HK-2 (cell line): ENCODE results near the gene POU6F2.
"Not testable (repeated sequence)": the region's sequence is repeated elsewhere in the genome, so short reads cannot be mapped to it uniquely, and the experiment has no call there.

Experiments used
- DNase-seq: peaks from one replicate; pipeline ENCODE4 v3.0.0-alpha.2; 2018; ENCODE audit not compliant: unreplicated experiment

POU6F2 gene, protein sequence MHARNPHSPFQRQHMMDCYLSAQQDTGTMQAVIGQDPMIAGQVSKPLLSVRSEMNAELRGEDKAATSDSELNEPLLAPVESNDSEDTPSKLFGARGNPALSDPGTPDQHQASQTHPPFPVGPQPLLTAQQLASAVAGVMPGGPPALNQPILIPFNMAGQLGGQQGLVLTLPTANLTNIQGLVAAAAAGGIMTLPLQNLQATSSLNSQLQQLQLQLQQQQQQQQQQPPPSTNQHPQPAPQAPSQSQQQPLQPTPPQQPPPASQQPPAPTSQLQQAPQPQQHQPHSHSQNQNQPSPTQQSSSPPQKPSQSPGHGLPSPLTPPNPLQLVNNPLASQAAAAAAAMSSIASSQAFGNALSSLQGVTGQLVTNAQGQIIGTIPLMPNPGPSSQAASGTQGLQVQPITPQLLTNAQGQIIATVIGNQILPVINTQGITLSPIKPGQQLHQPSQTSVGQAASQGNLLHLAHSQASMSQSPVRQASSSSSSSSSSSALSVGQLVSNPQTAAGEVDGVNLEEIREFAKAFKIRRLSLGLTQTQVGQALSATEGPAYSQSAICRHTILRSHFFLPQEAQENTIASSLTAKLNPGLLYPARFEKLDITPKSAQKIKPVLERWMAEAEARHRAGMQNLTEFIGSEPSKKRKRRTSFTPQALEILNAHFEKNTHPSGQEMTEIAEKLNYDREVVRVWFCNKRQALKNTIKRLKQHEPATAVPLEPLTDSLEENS

DNA sequence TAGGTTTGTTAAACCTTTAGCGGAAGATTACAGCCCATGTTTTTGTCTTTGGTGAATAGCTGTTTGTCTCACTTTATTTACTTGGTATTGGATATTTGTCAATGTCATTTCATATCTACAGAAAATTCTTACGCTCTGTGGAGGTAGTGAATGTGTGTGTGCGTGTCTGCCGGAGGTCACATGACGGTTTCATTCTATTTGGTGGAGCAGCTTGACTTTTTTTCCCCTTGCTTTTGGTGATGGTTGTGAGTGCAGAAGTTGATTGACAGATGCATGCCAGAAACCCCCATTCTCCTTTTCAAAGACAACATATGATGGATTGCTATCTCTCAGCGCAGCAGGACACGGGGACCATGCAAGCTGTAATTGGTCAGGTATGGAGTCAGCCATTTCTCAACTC is at the start of gene POU6F2:
Gene POU6F2 (plus strand): TSS at position 225 of the 400 bp plus-strand sequence. CDS start 45 bp downstream, at position 270.
- DNase-seq, result no peak

DNA sequence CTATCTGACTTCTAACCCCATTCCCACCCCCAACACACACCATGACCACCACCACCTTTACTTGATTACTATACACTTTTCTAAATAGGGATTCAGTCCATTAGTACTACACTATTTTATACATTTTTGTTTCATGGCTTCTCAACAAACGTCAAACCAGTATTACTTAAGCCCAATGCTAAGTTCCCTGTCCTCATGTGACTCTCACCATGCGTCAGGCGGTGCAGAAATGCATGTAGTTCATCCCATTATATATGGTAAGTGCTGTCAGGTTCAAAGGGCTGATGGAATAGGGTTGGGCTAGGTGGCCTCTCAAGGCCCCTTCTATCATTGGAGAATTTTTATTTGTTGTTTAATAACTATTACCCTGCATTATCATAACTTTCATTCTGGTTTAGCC is 49.2 kb upstream of the POU6F2 start:
- no peak for DNase-seq

DNA sequence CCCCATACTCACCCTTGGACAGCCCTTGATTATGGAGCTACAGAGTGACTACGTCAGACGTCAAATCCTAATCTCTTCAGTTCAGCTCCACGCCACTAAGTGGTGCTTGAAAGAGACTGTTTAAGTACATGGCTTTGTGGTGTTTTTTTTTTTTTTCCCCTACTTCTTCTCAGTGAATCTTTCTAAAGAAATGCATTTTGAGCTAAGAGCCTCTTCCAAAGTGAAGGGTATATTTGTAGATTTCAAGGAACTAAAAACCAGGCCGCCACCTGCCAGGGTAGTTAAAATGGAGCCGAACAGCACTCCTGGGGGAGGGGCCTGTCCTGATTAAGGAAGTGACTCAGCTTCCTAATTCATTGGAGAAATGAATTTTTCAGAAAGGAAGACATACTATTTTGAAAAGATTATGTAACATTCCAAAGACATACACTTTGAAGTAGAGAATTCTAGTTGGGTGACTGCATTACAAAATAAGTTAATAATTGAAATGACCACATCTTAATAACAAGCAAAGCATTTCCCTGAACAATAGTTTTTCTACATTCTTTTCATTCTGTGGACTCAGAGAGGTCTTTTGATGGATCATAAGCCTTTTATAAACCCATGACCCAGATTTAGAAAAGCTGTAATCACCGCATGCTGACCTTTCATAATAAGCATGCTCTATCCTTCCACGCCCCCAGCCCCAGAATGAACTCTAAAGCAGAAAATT is 48.1 kb upstream of the POU6F2 start:
- no peak for DNase-seq

DNA sequence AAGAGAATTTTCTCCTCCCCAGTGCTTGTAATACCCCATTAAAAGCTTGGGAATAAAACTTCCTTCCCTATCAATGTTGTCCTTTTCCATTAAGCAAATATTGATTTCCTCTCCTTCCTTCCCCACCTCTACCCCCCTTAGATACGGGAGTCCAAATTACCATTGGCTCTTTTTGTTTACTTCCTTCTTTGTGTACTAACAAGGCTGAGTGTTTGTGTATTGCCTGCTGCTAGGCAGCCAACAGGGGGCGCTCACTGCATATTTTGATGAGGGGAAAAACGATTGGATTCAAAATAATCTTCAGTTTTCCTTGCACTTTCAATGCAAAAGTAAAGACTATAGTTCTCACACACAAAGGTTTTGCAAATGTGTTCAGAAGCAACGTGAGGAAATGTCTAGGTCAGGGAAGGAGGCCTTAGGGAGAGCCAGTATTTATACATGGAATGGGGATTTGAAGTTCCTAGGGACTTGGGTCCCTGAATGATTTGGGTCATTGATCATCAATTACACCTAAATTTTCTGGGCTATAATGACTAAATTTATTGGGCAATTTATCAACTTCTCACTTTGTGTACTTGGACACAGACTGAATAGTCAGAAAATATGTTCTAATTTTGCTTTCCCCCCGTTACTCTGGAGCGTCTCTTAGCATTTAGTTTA is 45.1 kb upstream of the POU6F2 start:
- DNase-seq, result peak; percentile 45

DNA sequence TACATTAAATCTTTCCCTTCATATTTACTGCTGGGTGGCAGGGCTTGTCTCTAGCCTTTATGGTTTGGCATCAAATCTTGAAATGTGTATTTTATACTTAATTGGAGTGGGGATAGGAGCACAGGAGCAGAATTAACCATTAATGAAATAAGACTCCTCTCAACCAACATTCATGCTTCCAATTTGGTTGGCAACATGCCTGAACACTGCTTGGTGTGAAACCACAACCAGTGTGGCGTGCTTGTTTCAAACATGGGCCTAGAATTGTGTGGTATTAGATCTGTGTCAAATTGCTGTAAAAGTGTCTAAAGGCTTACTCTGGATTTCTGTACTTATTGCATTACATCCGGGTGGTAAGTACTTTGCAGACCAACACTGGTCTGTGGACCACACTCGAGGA is 43.7 kb upstream of the POU6F2 start:
- DNase-seq, result no peak

DNA sequence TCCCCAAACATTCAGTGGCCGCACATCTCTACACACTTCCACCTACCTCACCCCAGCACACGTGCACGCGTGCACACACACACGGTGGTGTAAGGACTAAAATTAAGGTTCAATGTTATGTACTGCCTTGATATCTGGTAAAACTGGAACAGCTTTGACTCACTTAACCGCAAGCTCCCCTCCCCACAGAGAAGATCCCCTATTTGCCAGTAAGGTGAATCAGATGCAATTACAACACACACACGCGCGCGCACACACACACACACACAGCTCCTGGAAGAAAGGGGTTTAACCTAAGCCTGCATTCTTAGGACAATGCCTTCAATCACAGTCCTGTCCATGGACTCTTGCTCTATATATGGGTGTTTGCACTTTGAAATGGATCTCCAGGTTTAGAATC is 43.2 kb upstream of the POU6F2 start:
- DNase-seq, result peak; percentile 13

DNA sequence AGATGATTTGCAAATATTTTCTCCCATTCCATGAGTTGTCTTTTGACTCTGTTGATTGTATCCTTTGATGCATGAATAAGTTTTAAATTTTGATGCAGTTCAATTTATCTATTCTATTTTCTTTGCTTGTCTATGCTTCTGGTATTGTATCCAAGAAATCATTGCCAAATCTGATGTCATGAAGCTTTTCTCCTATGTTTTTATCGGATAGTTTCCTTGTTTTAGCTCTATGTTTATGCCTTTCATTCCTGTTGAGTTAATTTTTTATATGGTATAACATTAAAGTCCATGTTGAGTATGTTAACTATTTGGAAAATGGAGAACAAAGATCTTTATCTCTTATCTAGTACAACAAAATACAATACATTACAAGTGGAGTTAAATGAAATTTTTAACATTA is 41.1 kb upstream of the POU6F2 start:
- DNase-seq, result no peak

DNA sequence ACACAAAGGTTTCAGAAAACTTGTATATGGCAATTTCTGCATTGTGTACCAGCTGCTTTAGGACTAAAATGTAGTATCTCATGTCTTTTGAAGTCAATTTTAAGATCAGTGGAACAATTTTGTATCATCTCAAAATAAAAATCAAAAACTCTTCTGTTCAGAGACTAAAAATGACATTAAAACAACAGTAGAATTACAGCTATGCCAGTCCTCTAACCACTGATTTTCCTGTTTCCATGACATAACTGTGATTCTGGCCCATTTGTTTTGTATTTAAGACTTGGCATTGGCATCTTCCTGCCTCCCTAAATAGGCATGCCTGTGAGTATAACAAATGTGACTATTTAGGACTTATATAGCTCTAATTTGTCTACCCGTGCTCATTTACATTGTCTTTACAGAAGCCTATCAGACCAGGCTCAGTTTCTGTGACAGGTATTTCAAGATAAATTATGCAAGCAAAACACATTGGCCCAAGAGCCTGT is 39.7 kb upstream of the POU6F2 start:
- DNase-seq, result no peak

DNA sequence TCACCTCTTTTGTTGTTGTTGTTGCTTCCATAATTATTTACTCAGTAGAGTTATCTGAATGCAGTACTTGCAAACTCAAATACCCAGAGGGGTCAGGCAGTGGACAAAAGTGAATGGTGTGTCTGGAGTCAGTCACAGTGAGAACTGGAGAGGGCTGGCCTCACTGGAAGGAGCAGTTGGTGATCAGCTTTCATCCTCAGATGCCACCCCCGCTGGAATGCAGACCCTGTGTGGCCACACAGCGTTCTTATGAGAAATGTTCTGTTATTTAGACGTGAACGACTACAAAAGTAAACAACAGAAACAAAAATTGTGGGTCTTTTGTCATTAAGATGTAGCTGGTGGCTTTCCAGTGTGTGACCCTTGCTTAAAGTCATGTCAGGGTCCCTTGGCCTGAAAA is 39.1 kb upstream of the POU6F2 start:
- DNase-seq, result no peak

DNA sequence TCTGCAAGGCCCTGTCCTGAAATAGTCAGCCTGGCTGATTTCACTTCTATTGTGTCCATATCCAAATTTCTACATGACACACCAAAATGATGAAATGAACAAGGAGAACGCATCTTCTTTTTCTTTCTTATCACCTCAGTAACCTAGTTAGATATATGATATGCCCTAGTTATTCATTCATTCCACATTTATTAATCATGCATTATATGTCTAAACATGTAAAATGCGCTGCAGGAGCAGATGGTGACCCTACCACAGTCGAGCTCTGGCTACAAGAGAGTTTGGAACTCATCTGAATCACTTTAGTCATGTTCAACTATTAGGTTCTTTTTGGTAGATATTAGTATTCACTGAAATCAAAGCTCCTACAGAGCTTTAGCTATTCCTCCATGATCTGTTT is 36.9 kb upstream of the POU6F2 start:
- no peak for DNase-seq

DNA sequence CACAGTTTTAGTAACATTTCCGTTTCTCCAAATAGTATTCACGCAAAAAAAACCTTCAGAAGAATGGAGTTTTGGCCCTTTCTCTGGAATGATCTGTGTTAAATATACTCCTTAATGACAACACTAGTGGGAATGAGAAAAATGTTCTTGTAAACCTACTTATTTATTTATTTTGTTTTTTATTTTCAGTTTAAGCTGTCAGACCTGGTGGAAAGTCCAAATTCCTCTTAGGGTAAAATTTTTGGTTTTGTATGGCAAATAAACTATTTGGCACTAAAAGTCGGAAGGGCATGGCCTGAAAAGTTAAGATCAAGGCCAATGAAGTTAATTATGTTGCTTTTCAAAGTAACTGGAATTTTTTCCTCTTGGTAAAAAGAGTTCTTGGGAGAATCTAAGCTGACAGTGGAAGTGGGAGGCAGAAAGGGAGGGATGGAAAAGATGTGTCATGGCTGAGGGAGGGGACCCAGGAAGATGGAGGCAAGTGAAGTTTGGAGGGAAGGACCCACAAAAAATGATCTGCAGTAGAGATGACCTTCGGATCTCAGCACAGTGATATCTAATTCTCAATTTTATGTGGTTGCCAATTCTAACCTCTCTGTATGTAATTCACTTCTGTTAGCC is 35.2 kb upstream of the POU6F2 start:
- DNase-seq, result no peak

DNA sequence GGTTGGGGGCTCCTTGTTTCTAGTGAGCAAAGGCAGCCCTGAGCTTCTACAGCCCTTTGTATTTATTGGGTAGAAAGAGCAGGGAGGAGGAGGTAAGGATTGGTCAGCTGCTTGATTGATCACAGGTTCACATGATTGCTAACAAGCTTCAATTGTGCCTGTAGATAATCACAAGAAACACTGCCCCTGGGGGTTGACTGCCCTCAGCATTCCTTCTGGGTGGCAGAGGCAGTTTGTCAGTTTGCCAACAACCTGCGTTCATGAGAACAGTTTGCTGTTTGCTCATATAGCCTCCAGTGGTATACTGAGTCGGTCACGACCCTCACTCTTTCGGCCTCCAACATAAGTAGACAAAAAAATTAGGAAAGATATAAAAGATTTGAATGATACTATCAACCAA is 30.2 kb upstream of the POU6F2 start:
- DNase-seq, result not testable (repeated sequence)

DNA sequence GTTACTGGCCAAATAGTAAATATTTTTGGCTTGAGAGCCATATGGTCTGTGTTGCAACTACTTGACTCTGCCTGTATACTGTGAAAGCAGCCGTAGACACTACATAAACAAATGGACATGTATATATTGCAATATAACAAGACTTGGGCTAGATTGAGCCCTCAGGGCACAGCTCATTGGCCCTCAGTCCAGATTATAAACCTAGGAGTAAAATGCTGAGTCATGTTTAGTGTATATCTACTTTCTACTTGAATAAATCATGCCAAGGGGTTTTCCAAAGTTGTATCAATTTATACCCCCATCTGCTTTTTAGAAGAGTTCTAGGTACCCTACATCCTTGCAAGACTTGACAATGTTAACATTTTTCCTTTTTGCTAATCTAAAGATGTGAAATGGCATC is 27.4 kb upstream of the POU6F2 start:
- DNase-seq, result no peak

DNA sequence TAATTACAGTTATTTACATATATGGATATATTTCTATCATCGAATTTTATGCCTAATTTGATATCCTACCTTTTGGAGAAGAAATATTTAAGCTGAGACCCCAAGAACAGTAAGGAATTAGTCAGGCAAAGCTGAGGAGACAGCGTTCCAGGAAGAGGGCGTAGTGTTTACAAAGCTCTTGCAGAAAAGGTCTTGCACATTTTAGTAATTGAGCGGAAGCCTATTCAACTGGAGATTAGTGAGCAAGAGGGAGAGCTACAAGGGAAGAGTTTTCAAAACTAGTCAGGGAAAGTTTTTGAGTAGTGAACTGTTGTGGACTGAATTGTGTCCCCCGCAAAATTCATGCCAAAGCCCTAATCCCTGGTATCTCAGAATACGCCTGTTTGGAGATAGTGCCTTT is 26.5 kb upstream of the POU6F2 start:
- DNase-seq, result no peak

DNA sequence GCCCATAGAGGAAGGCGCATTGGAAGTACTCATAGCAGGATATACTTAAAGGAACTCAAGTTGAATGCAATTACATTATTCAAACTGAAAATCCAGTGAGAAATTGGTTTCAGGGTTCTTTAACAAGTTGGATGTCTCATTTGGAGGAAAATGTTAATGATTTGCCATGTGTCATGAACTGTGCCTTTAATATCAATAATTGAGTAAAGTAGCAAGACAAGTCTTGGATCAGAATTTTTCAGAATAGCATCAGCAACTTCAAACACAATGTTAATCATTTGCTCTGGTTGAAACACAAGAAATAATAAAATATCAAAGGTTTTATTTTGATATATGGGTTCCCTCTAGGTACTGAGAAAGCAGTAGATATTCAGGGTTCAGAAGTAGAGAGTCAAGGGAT is 24.5 kb upstream of the POU6F2 start:
- DNase-seq, result no peak

DNA sequence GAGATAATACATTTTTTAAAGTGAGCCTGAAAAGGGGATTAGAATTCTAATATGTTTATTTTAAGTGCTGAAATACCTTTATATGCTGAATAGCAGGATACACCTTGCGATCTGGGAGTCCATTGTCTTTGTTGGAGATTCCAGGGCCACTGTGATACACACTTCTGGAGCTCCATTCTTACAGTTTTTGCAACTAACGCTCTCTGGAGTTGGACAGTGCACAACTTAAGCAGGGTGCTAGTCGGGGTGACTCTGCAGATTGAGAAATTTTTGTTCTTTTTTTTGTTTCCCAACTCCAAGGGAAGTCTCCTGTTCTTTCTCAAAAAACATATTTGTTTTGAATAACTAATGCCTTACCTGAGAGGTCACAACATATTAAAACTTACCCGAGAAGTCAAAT is 23.7 kb upstream of the POU6F2 start:
- no peak for DNase-seq

DNA sequence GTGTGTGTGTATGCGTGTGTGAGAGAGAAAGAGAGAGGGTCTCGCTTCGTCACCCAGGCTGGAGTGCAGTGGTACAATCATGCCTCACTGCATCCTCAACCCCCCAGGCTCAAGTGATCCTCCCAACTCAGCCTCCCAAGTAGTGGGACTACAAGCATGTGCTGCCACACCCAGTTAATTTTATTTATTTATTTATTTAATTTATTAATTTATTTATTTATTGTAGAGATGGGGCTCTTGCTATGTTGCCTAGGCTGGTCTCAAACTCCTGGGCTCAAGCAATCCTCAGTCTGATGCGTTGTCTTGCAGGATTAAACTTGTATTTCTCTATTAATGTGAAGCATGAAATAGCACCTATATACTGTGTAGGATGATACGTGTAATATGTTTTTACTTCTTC is 21.8 kb upstream of the POU6F2 start:
- no peak for DNase-seq

DNA sequence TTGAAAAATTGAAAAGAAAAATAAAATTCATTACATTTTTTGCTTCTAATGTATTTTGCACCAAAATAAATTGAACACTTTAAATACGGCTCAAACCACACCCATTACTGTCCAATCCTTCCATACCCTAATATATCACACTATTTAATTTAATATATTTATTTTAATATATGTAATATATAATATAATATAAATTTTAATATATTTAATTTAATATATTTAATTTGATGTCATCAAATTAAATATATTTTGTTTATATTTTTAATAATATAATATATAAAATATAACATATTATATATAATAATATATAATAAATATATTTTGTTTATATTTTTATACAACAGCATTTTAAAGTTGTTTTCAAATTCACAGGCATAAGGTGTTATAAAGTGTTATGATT is 15.7 kb upstream of the POU6F2 start:
- no peak for DNase-seq

DNA sequence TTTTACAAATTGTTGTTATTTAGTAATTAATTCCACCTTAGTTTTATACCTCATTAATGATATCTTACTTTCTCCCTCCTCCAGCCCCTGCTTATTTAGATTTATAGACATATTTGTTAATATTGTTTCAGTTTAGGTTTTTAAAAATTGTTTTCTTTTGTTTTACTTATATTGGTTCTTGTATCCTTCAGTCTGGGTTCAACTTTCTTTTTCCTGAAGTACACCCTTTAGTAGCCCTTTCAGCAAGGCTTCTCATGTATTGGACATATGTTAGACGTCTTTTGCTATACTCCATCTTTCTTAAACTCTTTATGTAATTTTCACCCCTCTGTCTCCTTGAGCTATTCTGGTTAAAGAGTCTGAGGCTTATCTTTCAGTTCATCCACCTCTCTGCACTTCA is 12.8 kb upstream of the POU6F2 start:
- DNase-seq, result no peak

DNA sequence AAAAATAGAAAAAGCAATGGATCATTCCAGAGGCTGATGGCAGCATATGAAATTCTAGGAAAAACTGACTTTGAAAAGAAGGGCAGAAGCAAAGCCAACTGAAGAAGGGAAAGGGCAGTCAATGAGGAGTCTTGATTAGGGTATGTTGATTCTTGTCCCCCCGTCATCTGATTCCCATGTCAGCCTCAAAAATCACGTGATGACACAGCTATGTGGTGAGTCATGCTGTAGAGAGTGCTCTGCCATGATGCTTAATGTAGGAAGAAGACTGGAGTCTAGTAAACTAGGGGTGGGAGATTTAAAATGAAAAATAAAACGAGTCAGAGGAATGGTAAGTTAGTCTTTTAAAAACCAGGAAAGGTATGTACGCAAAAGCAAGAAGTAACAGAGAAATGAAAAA is 3.9 kb upstream of the POU6F2 start:
- DNase-seq, result no peak

DNA sequence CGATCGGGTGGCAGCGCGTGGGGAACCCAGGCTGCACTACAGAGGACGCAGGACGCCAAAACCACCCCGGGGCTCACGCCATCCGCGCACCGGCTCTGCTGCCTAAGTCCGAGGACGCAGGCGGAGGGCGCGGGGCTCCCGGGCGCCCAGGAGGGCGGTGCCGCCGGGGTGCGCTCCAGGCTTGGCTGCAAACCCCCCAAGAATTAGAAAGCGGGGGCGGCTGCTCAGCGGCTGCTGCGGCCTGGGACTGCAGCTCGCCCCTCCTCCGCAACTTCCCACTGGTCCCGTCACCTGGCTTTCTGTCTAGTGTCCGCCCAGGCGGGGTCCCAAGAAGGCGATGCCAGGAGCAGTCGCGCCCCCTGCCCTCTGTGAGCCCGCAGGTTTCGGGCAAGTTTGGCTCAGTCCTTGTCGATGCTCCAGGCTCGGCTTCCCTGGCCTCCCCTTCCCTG is 1.7 kb upstream of the POU6F2 start:
- DNase-seq, result no peak

DNA sequence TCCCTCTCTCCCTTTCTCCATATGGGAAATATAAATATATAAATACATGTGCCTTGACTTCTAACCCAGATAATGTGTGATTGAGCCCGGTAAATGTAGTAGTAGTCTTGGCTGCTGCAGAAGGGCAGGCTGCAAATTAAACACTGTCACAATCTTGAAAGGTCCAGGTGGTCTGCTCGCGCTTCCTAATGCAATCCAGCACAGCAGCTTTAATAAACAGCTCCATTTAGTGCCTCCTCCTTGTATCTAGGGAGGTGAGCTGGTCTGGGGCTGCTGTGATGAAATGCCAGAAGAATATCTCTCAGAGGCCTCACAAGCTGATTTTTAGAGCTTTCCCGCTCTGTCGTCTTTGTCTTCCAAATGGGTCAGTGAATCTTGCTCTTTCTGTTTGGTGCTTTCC is 782 bp downstream of the POU6F2 start:
- no peak for DNase-seq
